HEK293 (cell line): Measurements from ENCODE around the gene THAP4.
A peak's percentile ranks its signal among the peaks of the same experiment; 100 is the strongest.

Experiments
- CTCF ChIA-PET: fragments of 350-600 bp; formaldehyde crosslinking; extraction: SDS; loops from one replicate; lab custom pipeline; 2021; ENCODE audit warnings: antibody characterized with exemption; lab: Yijun Ruan, JAX
- POLR2A ChIA-PET: fragments of 300-600 bp; formaldehyde crosslinking; extraction: SDS; loops from one replicate; lab custom pipeline; 2020; ENCODE audit warnings: antibody characterized with exemption, inconsistent platforms; lab: Yijun Ruan, JAX
- H3K27ac ChIP-seq: fragments of 200-500 bp; sonication (Bioruptor generic); 2 replicates; pipeline ENCODE4 v1.5.1; 2014; ENCODE audit warnings: low read depth, low read length, control low read depth, inconsistent platforms; ENCODE audit errors: extremely low read depth
- H3K36me3 ChIP-seq, 2 experiments: fragments of 200-500 bp in 1 of 2; sonication (Bioruptor generic) in 1 of 2; 1 replicate in 1 of 2; 2 replicates in 1 of 2; pipeline ENCODE4 v1.5.1; 2014 to 2017; ENCODE audit warnings: inconsistent platforms in 2 of 2, low read length in 2 of 2; ENCODE audit not compliant: control insufficient read depth in 2 of 2, insufficient read depth in 1 of 2
- H3K4me1 ChIP-seq: fragments of 200-500 bp; sonication (Bioruptor generic); 2 replicates; pipeline ENCODE4 v1.5.1; 2014; ENCODE audit warnings: mild to moderate bottlenecking, low read length, inconsistent platforms; ENCODE audit not compliant: control insufficient read depth, insufficient read depth
- H3K4me3 ChIP-seq: 2 replicates; pipeline ENCODE4 v1.5.1; 2011; ENCODE audit warnings: low read depth, mild to moderate bottlenecking, control low read depth, low read length, moderate library complexity
- H3K9me3 ChIP-seq: fragments of 200-500 bp; sonication (Bioruptor generic); 2 replicates; pipeline ENCODE4 v1.5.1; 2014; ENCODE audit warnings: low read depth, low read length, inconsistent platforms; ENCODE audit not compliant: control insufficient read depth, insufficient read depth
- EGR2 ChIP-seq: fragments of 450-650 bp; formaldehyde crosslinking; IDR thresholded peaks from 2 replicates; pipeline ENCODE4 v1.5.1; 2016; ENCODE audit warnings: low read depth, missing biosample characterization, missing genetic modification characterization
- HOXD13 ChIP-seq: sonication (generic); formaldehyde crosslinking; IDR thresholded peaks from 2 replicates; pipeline ENCODE4 v1.8.0; 2022; ENCODE audit warnings: missing genetic modification reagents, borderline replicate concordance
- KLF1 ChIP-seq: fragments of 450-650 bp; formaldehyde crosslinking; IDR thresholded peaks from 2 replicates; pipeline ENCODE4 v1.5.1; 2016; ENCODE audit warnings: missing biosample characterization, missing genetic modification characterization
- ZFHX2 ChIP-seq: fragments of 450-650 bp; formaldehyde crosslinking; conservative IDR thresholded peaks from 2 replicates; pipeline ENCODE4 v1.5.1; 2016; ENCODE audit warnings: missing biosample characterization, missing genetic modification characterization
- ZNF10 ChIP-seq: fragments of 450-650 bp; formaldehyde crosslinking; IDR thresholded peaks from 2 replicates; pipeline ENCODE4 v1.5.1; 2017; ENCODE audit warnings: missing biosample characterization, missing genetic modification characterization
- ZNF132 ChIP-seq: fragments of 450-650 bp; formaldehyde crosslinking; IDR thresholded peaks from 2 replicates; pipeline ENCODE4 v1.5.1; 2017; ENCODE audit warnings: missing biosample characterization, missing genetic modification characterization, borderline replicate concordance
- ZNF138 ChIP-seq: fragments of 450-650 bp; formaldehyde crosslinking; IDR thresholded peaks from 2 replicates; pipeline ENCODE4 v1.5.1; 2016; ENCODE audit warnings: missing biosample characterization, missing genetic modification characterization, borderline replicate concordance
- ZNF24 ChIP-seq: fragments of 450-650 bp; formaldehyde crosslinking; IDR thresholded peaks from 2 replicates; pipeline ENCODE4 v1.5.1; 2016; ENCODE audit warnings: missing biosample characterization, missing genetic modification characterization
- ZNF350 ChIP-seq: fragments of 450-650 bp; formaldehyde crosslinking; IDR thresholded peaks from 2 replicates; pipeline ENCODE4 v1.5.0; 2017; ENCODE audit warnings: missing biosample characterization, mild to moderate bottlenecking, missing genetic modification characterization
- ZNF37A ChIP-seq: fragments of 450-650 bp; IDR thresholded peaks from 2 replicates; pipeline ENCODE4 v1.5.1; 2018; ENCODE audit warnings: missing biosample characterization, missing genetic modification characterization
- ZNF791 ChIP-seq: fragments of 450-650 bp; formaldehyde crosslinking; IDR thresholded peaks from 2 replicates; pipeline ENCODE4 v1.5.1; 2016; ENCODE audit warnings: missing biosample characterization, missing genetic modification characterization
- TF ChIP-seq, protein P1 (sequence below): fragments of 450-650 bp; formaldehyde crosslinking; IDR thresholded peaks from 2 replicates; pipeline ENCODE4 v1.5.1; 2016; ENCODE audit warnings: missing biosample characterization, missing genetic modification characterization
- TF ChIP-seq, protein P2 (sequence below): IDR thresholded peaks from 2 replicates; pipeline ENCODE4 v1.6.1; 2011; ENCODE audit warnings: mild to moderate bottlenecking, low read depth, low read length, borderline replicate concordance
- TF ChIP-seq, protein P3 (sequence below): fragments of 450-650 bp; formaldehyde crosslinking; IDR thresholded peaks from 2 replicates; pipeline ENCODE4 v1.5.1; 2016; ENCODE audit warnings: missing biosample characterization, missing genetic modification characterization
- TF ChIP-seq, protein P4 (sequence below): fragments of 450-650 bp; formaldehyde crosslinking; IDR thresholded peaks from 2 replicates; pipeline ENCODE4 v1.5.1; 2016; ENCODE audit warnings: missing biosample characterization, missing genetic modification characterization
- TF ChIP-seq, protein P5 (sequence below): fragments of 450-650 bp; formaldehyde crosslinking; IDR thresholded peaks from 2 replicates; pipeline ENCODE4 v1.5.1; 2016; ENCODE audit warnings: missing biosample characterization, missing genetic modification characterization, borderline replicate concordance

Gene THAP4

DNA sequence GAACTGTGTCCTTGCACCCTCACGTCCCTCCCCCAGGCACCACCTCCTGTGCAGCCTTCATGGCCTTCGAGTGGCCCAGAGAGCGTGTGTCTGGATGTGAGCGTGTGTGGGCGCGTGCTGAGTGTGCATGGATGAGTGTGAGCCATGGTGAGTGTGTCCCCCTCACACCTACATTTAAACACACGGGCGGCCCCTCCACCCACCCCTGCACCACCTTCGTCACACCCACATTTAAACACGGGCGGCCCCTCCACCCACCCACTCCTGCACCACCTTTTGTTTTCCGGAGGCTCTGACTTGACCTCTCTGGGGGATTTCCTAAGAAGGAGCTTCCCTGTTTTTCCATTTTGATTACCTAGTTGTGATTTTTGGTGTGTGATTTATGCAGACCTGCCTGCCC, 31.9 kb upstream of the THAP4 start:
- POLR2A ChIA-PET: no interaction called here
- Histone ChIP-seq H3K36me3 (peaks cover 0 to 66% of the 10 kb centered on the region in 2 experiments; a peak in 1 of 3 replicates), H3K4me1 (no peaks in the 10 kb centered on the region; the same call in 1 of the 2 replicates), H3K27ac (no peak overlapping the region), H3K9me3 (no peaks in the 10 kb centered on the region), H3K4me3 (no peak overlapping the region)
- CTCF ChIA-PET: interaction anchor here (0.6 to 1.7 kb wide), 4 partner anchors 8 to 829 kb away, joined by 3 to 4 read pairs (median 4); no protein-coding TSS in a partner anchor
- no peak for TF ChIP-seq ZNF138 (tag by site-specific recombination)
- TF ChIP-seq ZNF350 (tag by site-specific recombination): no peak
- no peak for TF ChIP-seq ZNF10 (tag by site-specific recombination)
- TF ChIP-seq, protein P1, sequence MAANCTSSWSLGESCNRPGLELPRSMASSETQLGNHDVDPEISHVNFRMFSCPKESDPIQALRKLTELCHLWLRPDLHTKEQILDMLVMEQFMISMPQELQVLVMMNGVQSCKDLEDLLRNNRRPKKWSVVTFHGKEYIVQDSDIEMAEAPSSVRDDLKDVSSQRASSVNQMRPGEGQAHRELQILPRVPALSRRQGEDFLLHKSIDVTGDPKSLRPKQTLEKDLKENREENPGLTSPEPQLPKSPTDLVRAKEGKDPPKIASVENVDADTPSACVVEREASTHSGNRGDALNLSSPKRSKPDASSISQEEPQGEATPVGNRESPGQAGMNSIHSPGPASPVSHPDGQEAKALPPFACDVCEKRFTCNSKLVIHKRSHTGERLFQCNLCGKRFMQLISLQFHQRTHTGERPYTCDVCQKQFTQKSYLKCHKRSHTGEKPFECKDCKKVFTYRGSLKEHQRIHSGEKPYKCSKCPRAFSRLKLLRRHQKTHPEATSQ (tag by site-specific recombination): no peak
- peak; percentile 59 for TF ChIP-seq KLF1
- TF ChIP-seq, protein P2, sequence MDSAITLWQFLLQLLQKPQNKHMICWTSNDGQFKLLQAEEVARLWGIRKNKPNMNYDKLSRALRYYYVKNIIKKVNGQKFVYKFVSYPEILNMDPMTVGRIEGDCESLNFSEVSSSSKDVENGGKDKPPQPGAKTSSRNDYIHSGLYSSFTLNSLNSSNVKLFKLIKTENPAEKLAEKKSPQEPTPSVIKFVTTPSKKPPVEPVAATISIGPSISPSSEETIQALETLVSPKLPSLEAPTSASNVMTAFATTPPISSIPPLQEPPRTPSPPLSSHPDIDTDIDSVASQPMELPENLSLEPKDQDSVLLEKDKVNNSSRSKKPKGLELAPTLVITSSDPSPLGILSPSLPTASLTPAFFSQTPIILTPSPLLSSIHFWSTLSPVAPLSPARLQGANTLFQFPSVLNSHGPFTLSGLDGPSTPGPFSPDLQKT: no peak
- TF ChIP-seq, protein P3, sequence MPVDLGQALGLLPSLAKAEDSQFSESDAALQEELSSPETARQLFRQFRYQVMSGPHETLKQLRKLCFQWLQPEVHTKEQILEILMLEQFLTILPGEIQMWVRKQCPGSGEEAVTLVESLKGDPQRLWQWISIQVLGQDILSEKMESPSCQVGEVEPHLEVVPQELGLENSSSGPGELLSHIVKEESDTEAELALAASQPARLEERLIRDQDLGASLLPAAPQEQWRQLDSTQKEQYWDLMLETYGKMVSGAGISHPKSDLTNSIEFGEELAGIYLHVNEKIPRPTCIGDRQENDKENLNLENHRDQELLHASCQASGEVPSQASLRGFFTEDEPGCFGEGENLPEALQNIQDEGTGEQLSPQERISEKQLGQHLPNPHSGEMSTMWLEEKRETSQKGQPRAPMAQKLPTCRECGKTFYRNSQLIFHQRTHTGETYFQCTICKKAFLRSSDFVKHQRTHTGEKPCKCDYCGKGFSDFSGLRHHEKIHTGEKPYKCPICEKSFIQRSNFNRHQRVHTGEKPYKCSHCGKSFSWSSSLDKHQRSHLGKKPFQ (tag by site-specific recombination): no peak
- TF ChIP-seq ZNF791 (tag by site-specific recombination): no peak
- no peak for TF ChIP-seq ZNF37A (tag by site-specific recombination)
- TF ChIP-seq, protein P4, sequence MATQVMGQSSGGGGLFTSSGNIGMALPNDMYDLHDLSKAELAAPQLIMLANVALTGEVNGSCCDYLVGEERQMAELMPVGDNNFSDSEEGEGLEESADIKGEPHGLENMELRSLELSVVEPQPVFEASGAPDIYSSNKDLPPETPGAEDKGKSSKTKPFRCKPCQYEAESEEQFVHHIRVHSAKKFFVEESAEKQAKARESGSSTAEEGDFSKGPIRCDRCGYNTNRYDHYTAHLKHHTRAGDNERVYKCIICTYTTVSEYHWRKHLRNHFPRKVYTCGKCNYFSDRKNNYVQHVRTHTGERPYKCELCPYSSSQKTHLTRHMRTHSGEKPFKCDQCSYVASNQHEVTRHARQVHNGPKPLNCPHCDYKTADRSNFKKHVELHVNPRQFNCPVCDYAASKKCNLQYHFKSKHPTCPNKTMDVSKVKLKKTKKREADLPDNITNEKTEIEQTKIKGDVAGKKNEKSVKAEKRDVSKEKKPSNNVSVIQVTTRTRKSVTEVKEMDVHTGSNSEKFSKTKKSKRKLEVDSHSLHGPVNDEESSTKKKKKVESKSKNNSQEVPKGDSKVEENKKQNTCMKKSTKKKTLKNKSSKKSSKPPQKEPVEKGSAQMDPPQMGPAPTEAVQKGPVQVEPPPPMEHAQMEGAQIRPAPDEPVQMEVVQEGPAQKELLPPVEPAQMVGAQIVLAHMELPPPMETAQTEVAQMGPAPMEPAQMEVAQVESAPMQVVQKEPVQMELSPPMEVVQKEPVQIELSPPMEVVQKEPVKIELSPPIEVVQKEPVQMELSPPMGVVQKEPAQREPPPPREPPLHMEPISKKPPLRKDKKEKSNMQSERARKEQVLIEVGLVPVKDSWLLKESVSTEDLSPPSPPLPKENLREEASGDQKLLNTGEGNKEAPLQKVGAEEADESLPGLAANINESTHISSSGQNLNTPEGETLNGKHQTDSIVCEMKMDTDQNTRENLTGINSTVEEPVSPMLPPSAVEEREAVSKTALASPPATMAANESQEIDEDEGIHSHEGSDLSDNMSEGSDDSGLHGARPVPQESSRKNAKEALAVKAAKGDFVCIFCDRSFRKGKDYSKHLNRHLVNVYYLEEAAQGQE (tag by site-specific recombination): no peak
- no peak for TF ChIP-seq ZNF132 (tag by site-specific recombination)
- peak; percentile 86 for TF ChIP-seq EGR2 (tag by site-specific recombination)
- TF ChIP-seq, protein P5, sequence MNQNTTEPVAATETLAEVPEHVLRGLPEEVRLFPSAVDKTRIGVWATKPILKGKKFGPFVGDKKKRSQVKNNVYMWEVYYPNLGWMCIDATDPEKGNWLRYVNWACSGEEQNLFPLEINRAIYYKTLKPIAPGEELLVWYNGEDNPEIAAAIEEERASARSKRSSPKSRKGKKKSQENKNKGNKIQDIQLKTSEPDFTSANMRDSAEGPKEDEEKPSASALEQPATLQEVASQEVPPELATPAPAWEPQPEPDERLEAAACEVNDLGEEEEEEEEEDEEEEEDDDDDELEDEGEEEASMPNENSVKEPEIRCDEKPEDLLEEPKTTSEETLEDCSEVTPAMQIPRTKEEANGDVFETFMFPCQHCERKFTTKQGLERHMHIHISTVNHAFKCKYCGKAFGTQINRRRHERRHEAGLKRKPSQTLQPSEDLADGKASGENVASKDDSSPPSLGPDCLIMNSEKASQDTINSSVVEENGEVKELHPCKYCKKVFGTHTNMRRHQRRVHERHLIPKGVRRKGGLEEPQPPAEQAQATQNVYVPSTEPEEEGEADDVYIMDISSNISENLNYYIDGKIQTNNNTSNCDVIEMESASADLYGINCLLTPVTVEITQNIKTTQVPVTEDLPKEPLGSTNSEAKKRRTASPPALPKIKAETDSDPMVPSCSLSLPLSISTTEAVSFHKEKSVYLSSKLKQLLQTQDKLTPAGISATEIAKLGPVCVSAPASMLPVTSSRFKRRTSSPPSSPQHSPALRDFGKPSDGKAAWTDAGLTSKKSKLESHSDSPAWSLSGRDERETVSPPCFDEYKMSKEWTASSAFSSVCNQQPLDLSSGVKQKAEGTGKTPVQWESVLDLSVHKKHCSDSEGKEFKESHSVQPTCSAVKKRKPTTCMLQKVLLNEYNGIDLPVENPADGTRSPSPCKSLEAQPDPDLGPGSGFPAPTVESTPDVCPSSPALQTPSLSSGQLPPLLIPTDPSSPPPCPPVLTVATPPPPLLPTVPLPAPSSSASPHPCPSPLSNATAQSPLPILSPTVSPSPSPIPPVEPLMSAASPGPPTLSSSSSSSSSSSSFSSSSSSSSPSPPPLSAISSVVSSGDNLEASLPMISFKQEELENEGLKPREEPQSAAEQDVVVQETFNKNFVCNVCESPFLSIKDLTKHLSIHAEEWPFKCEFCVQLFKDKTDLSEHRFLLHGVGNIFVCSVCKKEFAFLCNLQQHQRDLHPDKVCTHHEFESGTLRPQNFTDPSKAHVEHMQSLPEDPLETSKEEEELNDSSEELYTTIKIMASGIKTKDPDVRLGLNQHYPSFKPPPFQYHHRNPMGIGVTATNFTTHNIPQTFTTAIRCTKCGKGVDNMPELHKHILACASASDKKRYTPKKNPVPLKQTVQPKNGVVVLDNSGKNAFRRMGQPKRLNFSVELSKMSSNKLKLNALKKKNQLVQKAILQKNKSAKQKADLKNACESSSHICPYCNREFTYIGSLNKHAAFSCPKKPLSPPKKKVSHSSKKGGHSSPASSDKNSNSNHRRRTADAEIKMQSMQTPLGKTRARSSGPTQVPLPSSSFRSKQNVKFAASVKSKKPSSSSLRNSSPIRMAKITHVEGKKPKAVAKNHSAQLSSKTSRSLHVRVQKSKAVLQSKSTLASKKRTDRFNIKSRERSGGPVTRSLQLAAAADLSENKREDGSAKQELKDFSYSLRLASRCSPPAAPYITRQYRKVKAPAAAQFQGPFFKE (tag by site-specific recombination): no peak
- TF ChIP-seq ZNF24 (tag by site-specific recombination): no peak
- peak; percentile 86 for TF ChIP-seq ZFHX2 (tag by site-specific recombination)
- no peak for TF ChIP-seq HOXD13
